GM06990 (cell line): ENCODE measurements around the gene STARD13.

Source experiments
- DNase-seq: peaks from one replicate; pipeline ENCODE4 v3.0.0-alpha.2; 2011; ENCODE audit not compliant: insufficient read length; ENCODE audit errors: extremely low read depth
- H3K27me3 ChIP-seq: replicated peaks from 2 replicates; pipeline ENCODE4 v1.6.0; 2011; ENCODE audit warnings: low read length; ENCODE audit not compliant: control insufficient read depth, insufficient read depth
- H3K36me3 ChIP-seq: 2 replicates; pipeline ENCODE4 v1.5.1; 2011; ENCODE audit warnings: low read length; ENCODE audit not compliant: control insufficient read depth, insufficient read depth
- H3K4me3 ChIP-seq: replicated peaks from 2 replicates; pipeline ENCODE4 v1.5.1; 2011; ENCODE audit warnings: low read depth, mild to moderate bottlenecking, control low read depth, low read length
- TF ChIP-seq, protein P1 (sequence below): IDR thresholded peaks from 2 replicates; pipeline ENCODE4 v1.5.1; 2011; ENCODE audit warnings: low read length, control low read depth, mild to moderate bottlenecking, inconsistent platforms; ENCODE audit not compliant: insufficient read depth, poor library complexity, severe bottlenecking

The STARD13 gene

DNA sequence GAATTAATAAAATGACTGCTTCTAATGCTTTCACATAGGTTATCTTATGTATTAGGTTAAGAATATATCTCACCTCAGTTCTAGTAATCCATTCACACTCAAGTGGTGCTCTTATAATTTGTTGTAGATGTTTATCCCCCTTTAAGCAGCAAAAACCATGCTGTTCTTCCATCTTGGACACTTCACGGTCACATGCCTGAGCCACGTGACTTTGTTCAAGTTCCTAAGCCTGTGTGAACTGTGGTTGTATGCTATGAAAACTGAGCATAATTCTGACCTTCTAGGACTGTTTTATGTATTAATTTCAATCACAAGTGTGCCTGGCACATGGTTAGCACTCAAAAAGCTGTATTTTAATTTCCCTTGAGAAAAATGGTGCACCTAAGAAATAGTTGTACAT, 41.2 kb upstream of the STARD13 start:
- TF ChIP-seq, protein P1, sequence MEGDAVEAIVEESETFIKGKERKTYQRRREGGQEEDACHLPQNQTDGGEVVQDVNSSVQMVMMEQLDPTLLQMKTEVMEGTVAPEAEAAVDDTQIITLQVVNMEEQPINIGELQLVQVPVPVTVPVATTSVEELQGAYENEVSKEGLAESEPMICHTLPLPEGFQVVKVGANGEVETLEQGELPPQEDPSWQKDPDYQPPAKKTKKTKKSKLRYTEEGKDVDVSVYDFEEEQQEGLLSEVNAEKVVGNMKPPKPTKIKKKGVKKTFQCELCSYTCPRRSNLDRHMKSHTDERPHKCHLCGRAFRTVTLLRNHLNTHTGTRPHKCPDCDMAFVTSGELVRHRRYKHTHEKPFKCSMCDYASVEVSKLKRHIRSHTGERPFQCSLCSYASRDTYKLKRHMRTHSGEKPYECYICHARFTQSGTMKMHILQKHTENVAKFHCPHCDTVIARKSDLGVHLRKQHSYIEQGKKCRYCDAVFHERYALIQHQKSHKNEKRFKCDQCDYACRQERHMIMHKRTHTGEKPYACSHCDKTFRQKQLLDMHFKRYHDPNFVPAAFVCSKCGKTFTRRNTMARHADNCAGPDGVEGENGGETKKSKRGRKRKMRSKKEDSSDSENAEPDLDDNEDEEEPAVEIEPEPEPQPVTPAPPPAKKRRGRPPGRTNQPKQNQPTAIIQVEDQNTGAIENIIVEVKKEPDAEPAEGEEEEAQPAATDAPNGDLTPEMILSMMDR = no peak
- DNase-seq = no peak
- H3K36me3 ChIP-seq = no peaks in the 10 kb centered on the region
- no peak overlapping the region for H3K4me3 ChIP-seq
- no peaks in the 10 kb centered on the region for H3K27me3 ChIP-seq

DNA sequence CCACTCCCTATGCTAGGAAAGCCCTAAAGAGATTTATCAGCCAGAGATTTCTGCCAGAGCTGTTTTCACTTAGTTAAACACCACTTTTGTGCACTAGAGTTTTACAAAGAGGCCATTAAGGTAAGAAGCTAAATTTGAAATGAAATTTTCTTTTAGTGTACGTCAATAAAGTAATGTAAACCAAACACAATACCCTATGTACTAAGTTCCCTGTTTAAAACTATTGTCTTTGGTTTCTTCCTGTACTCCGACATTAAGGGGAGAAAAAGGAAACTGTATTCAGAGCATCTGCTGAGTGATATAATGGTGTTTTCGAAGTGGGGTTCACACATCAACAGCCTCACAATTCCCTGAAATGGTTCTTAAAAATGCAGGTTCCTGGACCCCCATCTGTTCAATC, 40.7 kb upstream of the STARD13 start:
- Histone ChIP-seq H3K36me3 (no peaks in the 10 kb centered on the region), H3K27me3 (no peaks in the 10 kb centered on the region), H3K4me3 (no peak overlapping the region)
- no peak for DNase-seq
- TF ChIP-seq, protein P1 = no peak

DNA sequence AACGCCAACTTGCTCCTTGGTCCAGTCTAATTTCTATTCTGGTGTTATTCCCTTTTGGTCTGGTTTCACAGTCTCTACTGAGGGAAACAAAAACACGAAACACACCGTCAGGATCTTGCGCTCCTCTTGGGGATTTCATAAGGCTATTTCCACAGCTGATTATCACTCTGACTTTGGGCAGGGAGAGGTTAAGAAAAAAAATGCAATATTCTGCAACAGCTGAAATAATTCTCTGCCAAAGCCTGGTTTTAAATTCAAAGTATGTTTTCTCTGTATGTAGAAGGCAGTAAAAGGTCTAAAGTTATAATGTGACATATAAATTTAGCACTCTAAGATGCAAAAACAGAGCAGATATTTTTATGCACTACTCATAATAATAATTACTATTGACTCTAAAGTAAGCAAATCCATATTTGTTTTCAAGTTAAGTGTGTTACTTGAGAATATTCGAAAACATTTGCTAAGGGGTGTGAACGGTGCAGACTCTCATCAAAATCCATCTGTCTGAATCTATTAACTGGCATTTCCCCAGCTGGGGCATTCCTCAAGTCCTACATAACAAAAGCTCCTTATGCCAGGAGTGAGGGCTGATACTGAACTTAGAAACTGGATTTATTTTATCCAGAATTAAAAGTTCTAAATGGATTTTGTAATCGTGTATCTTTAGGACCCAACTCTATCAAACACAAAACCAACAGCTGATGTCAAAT, 38.4 kb upstream of the STARD13 start:
- Histone ChIP-seq H3K27me3 (no peaks in the 10 kb centered on the region), H3K36me3 (no peaks in the 10 kb centered on the region), H3K4me3 (no peak overlapping the region)
- TF ChIP-seq, protein P1 = no peak
- DNase-seq = no peak

DNA sequence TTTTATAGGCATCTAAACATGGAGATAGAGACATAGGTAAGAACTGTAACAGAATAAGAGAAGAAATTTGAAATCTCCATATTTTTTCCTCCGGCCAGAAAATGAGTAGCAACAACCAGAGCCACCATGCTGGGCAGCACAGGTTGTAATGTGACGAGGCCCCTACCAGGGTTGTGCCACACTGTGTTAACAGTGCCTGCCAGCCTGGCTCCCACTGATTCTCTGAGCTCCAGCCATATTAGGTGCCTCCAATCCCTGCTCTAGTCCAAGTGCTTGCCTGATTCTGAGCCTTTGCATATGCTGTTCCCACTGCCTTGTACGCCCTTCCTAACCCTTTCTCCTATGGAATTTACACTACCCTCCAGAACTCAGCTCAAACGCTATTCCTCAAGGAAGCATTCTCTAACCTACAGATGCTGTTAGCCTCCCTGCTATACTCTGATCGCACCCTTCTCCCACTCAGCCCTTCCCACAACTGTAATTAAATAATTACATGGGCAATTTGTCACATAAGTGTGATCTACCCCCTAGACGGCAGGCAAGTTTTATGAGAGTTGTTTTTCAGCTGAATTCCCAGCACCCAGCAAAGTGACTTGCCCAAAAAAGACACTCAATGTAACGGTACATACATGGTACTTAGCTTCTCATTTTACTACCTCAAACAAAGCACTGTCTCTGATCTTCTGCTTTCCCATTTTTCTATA, 37.6 kb upstream of the STARD13 start:
- no peaks in the 10 kb centered on the region for H3K36me3 ChIP-seq
- H3K27me3 ChIP-seq = no peaks in the 10 kb centered on the region
- TF ChIP-seq, protein P1 = no peak
- no peak for DNase-seq
- no peak overlapping the region for H3K4me3 ChIP-seq

DNA sequence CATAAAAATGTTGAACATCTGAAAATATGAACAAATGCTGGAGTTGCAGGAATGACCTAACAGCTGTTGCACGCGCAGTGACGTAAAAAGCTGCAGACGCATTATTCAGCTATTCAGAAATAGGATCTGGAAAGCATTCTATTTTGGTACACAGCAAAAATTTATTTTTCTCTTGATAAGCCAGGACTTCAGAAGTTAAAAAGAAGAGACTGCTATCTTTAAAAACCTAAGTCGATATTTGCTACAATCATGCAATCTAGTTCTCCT, 36.9 kb upstream of the STARD13 start:
- TF ChIP-seq, protein P1 = no peak
- no peaks in the 10 kb centered on the region for H3K27me3 ChIP-seq
- no peak overlapping the region for H3K4me3 ChIP-seq
- no peaks in the 10 kb centered on the region for H3K36me3 ChIP-seq
- DNase-seq = no peak
